OCI-LY7 (cell line): ENCODE data around the gene DNM2. TPM values are rescaled to one million over a fixed set of nuclear protein-coding genes. Genes with fewer than 3 reads are reported as not detected.

Experiments used
- BruUV-seq: library from RNA; stranded (reverse); fragments of 400-500 nt; replicated peaks from 2 replicates; lab custom pipeline; 2021; lab: Mats Ljungman, UMichigan
- CTCF ChIA-PET: fragments of 300-600 bp; sonication (Branson Sonifier 250); formaldehyde crosslinking; loops from one replicate; lab custom pipeline; 2022; ENCODE audit warnings: antibody characterized with exemption; ENCODE audit not compliant: unreplicated experiment; lab: Charles Lee
- POLR2A ChIA-PET: fragments of 300-600 bp; sonication (Branson Sonifier 250); formaldehyde crosslinking; loops from one replicate; lab custom pipeline; 2022; ENCODE audit warnings: antibody characterized with exemption; lab: Charles Lee
- DNase-seq: peaks from one replicate; pipeline ENCODE4 v3.0.0-alpha.2; 2015; ENCODE audit warnings: low spot score
- H2AFZ ChIP-seq: fragments of 200-600 bp; sonication (generic), shearing (Covaris generic); 2 replicates; pipeline ENCODE4 v1.6.1; 2014; ENCODE audit warnings: mild to moderate bottlenecking, antibody characterized with exemption, low read length, moderate library complexity
- H3K27ac ChIP-seq: fragments of 200-600 bp; sonication (generic); 2 replicates; pipeline ENCODE4 v1.5.1; 2014; ENCODE audit warnings: mixed run types, low read depth, mild to moderate bottlenecking, moderate library complexity, low read length, inconsistent platforms; ENCODE audit not compliant: poor library complexity, severe bottlenecking
- H3K36me3 ChIP-seq: fragments of 200-600 bp; sonication (generic); 2 replicates; pipeline ENCODE4 v1.6.1; 2014; ENCODE audit warnings: mild to moderate bottlenecking, antibody characterized with exemption, low read length, moderate library complexity, mixed read lengths; ENCODE audit not compliant: insufficient read depth
- H3K4me1 ChIP-seq: fragments of 200-600 bp; sonication (generic); 2 replicates; pipeline ENCODE4 v1.5.1; 2014; ENCODE audit warnings: mild to moderate bottlenecking, low read length; ENCODE audit not compliant: insufficient read depth, poor library complexity, severe bottlenecking
- H3K4me2 ChIP-seq: fragments of 200-600 bp; sonication (generic); 2 replicates; pipeline ENCODE4 v1.6.1; 2014; ENCODE audit warnings: mild to moderate bottlenecking, low read length
- H3K4me3 ChIP-seq: fragments of 200-600 bp; sonication (generic); 2 replicates; pipeline ENCODE4 v1.5.1; 2014; ENCODE audit warnings: mild to moderate bottlenecking, low read depth, low read length; ENCODE audit not compliant: poor library complexity, severe bottlenecking
- H3K79me2 ChIP-seq: fragments of 200-600 bp; sonication (generic); 2 replicates; pipeline ENCODE4 v1.6.1; 2016; ENCODE audit warnings: low read depth, mild to moderate bottlenecking, low read length, moderate library complexity, mixed read lengths; ENCODE audit not compliant: insufficient read depth
- H3K9me2 ChIP-seq: fragments of 200-600 bp; sonication (generic); 2 replicates; pipeline ENCODE4 v1.6.1; 2016; ENCODE audit warnings: mild to moderate bottlenecking, low read length, mixed read lengths; ENCODE audit not compliant: insufficient read depth
- H3K9me3 ChIP-seq: fragments of 200-600 bp; sonication (generic); 2 replicates; pipeline ENCODE4 v1.6.1; 2014; ENCODE audit warnings: mild to moderate bottlenecking, mixed run types, low read length, mixed read lengths
- H4K20me1 ChIP-seq: fragments of 200-600 bp; sonication (generic); 2 replicates; pipeline ENCODE4 v1.6.1; 2014; ENCODE audit warnings: mild to moderate bottlenecking, antibody characterized with exemption, low read length, moderate library complexity, mixed read lengths; ENCODE audit not compliant: insufficient read depth
- EZH2phosphoT487 ChIP-seq: fragments of 200-600 bp; sonication (generic); IDR thresholded peaks from 2 replicates; pipeline ENCODE4 v1.6.1; 2018; ENCODE audit warnings: low read depth, borderline replicate concordance, mild to moderate bottlenecking, mixed run types, antibody characterized with exemption, low read length, moderate library complexity, mixed read lengths
- intact Hi-C: fragments of 100-400 bp; cut with micrococcal nuclease; formaldehyde crosslinking; loops from one replicate; pipeline ENCODE4 v1.10.0; 2022; ENCODE audit not compliant: unreplicated experiment
- total RNA-seq, 2 experiments: library from RNA; depleted of rRNA in 1 of 2; stranded (reverse); fragments of >200 nt in 1 of 2; shearing (Covaris generic) in 1 of 2; gene quantifications; 2 replicates each; pipeline ENCODE4 v1.2.3, GENCODE V29; 2014 to 2022
- TF ChIP-seq, protein P1 (sequence below): fragments of 200-600 bp; sonication (generic); conservative IDR thresholded peaks from 2 replicates; pipeline ENCODE4 v1.5.1; 2014; ENCODE audit warnings: mild to moderate bottlenecking, antibody characterized with exemption, low read length, moderate library complexity, mixed read lengths

DNM2 gene
- total RNA-seq, 2 experiments from 2014 or later: 139 to 165 TPM

DNA sequence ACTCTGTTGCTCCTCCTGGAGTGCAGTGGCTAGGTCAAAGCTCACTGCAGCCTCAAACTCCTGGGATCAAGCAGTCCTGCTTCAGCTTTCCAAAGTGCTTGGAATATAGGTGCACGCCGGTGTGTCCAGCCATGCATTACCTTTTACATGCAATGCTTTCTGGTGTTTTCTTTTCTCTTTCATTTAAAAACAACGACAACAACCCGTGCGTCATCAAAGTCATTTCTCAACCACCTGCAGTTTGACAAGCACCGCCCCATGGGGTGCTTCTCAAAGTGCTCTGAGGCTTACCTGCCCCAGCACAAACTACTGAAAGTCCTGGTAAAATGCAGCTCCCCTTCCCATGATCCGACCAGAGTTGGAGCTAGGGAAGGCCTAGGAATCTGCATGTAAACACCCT lies 9.6 kb upstream of the DNM2 start:
- intact Hi-C loops: no loop called here
- Histone ChIP-seq H3K27ac (no peak overlapping the region), H3K79me2 (no peaks in the 10 kb centered on the region), H3K4me2 (no peak overlapping the region), H3K9me3 (no peaks in the 10 kb centered on the region), H3K36me3 (peaks cover 36% of the 10 kb centered on the region), H4K20me1 (no peaks in the 10 kb centered on the region), H3K9me2 (no peaks in the 10 kb centered on the region), H3K4me3 (no peak overlapping the region), H3K4me1 (no peaks in the 10 kb centered on the region), H2AFZ (no peak overlapping the region)
- no peak for DNase-seq
- BruUV-seq: no TSS peak
- ChIA-PET POLR2A (interaction anchor here (0.7 to 0.9 kb wide), 2 partner anchors 9 to 49 kb away, joined by 6 to 7 read pairs; partner anchors contain the start of gene DNM2), CTCF (no interaction called here)
- TF ChIP-seq EZH2phosphoT487: no peak
- TF ChIP-seq, protein P1, sequence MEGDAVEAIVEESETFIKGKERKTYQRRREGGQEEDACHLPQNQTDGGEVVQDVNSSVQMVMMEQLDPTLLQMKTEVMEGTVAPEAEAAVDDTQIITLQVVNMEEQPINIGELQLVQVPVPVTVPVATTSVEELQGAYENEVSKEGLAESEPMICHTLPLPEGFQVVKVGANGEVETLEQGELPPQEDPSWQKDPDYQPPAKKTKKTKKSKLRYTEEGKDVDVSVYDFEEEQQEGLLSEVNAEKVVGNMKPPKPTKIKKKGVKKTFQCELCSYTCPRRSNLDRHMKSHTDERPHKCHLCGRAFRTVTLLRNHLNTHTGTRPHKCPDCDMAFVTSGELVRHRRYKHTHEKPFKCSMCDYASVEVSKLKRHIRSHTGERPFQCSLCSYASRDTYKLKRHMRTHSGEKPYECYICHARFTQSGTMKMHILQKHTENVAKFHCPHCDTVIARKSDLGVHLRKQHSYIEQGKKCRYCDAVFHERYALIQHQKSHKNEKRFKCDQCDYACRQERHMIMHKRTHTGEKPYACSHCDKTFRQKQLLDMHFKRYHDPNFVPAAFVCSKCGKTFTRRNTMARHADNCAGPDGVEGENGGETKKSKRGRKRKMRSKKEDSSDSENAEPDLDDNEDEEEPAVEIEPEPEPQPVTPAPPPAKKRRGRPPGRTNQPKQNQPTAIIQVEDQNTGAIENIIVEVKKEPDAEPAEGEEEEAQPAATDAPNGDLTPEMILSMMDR: no peak

DNA sequence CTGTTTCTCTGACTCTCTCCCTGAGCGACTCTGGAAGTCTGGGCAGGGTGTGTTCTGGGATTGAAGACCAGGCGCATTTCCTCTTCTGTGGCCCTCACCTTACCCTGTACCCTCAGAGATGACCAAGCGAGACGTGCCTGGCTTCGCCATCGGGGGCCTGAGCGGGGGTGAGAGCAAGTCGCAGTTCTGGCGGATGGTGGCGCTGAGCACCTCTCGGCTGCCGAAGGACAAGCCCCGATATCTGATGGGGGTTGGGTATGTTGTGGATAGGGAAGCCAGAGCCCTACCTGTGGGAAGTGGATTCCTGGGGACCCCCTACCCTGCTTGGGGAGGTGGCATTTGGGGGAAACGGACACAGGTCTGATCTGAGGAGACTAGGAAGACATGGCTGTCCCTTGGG lies 5.8 kb upstream of the DNM2 start:
- POLR2A ChIA-PET: no interaction called here
- H3K4me1 ChIP-seq: peaks cover 1% of the 10 kb centered on the region
- H3K9me3 ChIP-seq: no peaks in the 10 kb centered on the region
- H3K27ac ChIP-seq: no peak overlapping the region
- no peak overlapping the region for H3K4me2 ChIP-seq
- no peak for DNase-seq
- H3K36me3 ChIP-seq: peaks cover 38% of the 10 kb centered on the region; the same call in 1 of the 2 replicates
- TF ChIP-seq EZH2phosphoT487: no peak
- TF ChIP-seq, protein P1: no peak
- intact Hi-C loops: no loop called here
- CTCF ChIA-PET: no interaction called here
- H2AFZ ChIP-seq: no peak overlapping the region
- H3K9me2 ChIP-seq: no peaks in the 10 kb centered on the region
- H3K79me2 ChIP-seq: no peaks in the 10 kb centered on the region
- no peaks in the 10 kb centered on the region for H4K20me1 ChIP-seq
- BruUV-seq: no TSS peak
- H3K4me3 ChIP-seq: no peak overlapping the region

DNA sequence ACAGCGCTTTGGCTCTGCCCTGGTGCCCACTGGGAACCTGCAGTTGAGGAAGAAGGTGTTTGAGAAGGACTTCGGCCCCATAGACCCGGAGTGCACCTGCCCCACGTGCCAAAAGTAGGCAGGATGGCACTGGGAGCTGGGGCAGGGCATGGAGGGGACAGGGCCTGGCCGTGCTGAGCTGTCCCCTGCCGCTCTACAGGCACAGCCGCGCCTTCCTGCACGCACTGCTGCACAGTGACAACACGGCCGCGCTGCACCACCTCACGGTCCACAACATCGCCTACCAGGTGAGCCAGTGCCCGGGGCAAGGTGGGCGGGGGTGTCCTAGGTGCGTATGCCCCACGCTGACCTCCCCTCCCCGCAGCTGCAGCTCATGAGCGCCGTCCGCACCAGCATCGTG lies 5.1 kb upstream of the DNM2 start:
- Histone ChIP-seq H2AFZ (no peak overlapping the region), H3K9me3 (no peaks in the 10 kb centered on the region), H3K4me3 (no peak overlapping the region), H3K9me2 (no peaks in the 10 kb centered on the region), H3K27ac (no peak overlapping the region), H3K4me2 (no peak overlapping the region), H4K20me1 (no peaks in the 10 kb centered on the region), H3K79me2 (no peaks in the 10 kb centered on the region), H3K36me3 (peaks cover 32% of the 10 kb centered on the region; the same call in 1 of the 2 replicates), H3K4me1 (peaks cover 3% of the 10 kb centered on the region)
- TF ChIP-seq, protein P1: no peak
- TF ChIP-seq EZH2phosphoT487: no peak
- intact Hi-C loops: no loop called here
- POLR2A ChIA-PET: no interaction called here
- BruUV-seq: no TSS peak
- DNase-seq: no peak
- CTCF ChIA-PET: no interaction called here
